Measurements from ENCODE around the gene MYT1.
"Not testable (repeated sequence)": the region's sequence is repeated elsewhere in the genome, so short reads cannot be mapped to it uniquely, and the experiment has no call there.

The MYT1 gene

DNA sequence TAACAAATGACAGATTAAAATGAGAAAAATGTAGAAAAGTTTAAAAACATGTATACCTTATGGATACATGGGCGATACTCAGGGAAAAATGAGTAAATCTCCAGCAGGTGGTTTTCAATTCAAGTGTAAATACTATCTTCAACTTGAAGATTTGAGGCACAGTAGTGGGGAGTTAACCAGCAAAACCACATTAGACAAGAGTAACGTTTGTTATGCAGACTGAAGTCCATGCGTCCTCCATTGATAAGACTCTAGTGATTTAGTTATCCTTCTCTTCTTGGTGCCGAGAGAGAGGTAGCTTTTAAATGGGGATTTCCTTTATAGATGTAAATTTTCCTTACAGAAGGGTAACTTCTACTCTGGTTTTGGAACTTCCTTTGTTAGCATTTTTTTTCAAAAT is 119.4 kb downstream of the MYT1 start:
- DNase-seq = peak; percentile 17

DNA sequence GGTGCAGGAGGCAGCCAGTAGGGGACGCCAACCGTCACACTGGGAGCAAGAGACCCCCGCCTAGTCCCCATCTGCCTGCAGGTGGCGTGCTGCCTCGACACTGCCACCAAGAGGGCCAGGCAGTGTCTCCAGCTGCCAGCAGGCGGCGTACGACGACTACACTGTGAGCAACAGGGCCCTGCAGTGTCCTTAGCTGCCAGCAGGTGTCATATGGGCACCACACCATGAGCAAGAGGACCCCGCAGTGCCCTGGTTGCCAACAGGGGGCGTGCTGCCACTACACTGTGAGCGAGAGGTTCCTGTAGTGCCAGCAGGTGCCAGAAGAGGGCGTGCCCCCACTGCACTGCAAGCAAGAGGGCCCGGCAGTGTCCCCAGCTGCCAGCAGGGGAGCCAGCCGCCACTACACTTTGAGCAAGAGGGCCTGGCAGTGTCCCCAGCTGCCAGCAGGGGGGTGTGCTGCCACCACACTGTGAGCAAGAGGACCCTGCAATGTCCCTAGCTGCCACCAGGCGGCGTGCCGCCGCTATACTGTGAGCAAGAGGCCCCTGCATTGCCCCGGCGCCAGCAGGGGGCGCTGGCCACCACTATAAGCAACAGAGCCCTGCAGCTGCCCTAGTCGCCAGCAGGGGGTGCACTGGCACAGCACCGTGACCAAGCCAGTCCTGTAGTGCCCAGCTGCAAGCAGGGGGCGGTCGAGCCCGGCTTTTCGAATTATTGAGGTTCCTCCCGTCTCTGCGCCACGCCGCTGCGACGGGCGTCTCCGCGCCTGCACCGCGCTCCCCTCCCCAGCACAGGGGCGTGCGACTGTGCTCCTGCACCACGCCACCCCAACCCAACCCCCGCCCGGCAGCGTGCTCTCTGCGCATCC is 121.6 kb downstream of the MYT1 start:
- DNase-seq = peak; percentile 78

GRCh38 chr20:64286447-64287263 is 122.4 kb downstream of the MYT1 start:
- not testable (repeated sequence) for DNase-seq

DNA sequence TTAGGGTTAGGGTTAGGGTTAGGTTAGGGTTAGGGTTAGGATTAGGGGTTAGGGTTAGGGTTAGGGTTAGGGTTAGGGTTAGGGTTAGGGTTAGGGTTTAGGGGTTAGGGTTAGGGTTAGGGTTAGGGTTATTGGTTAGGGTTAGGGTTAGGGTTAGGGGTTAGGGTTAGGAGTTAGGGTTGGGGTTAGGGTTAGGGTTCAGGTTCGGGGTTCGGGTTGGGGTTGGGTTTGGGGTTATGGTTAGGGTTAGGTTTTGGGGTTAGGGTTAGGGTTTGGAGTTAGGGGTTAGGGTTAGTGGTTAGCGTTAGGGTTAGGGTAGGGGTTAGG is 123.0 kb downstream of the MYT1 start:
- DNase-seq = not testable (repeated sequence)

All from hematopoietic multipotent progenitor cell treated with erythropoietin and hydrocortisone succinate and interleukin-3 and kit ligand, for 4 days (in vitro differentiated cells).